Left renal cortex interstitium (tissue), 4 donors: ENCODE results near the gene ANKRD12. TPM values are rescaled to one million over a fixed set of nuclear protein-coding genes. Genes with fewer than 3 reads are reported as not detected.

Experiments
- DNase-seq, 4 donors: peaks; one replicate each; pipeline ENCODE4 v3.0.0-alpha.2; 2013; ENCODE audit warnings: low read depth in 4 of 4, low spot score in 2 of 4, missing footprints in 1 of 4
- polyA plus RNA-seq, 4 donors: library from polyadenylated mRNA; unstranded; fragments of 120-200 nt; gene quantifications; one replicate each; pipeline ENCODE4 v1.2.1, GENCODE V29; 2013; ENCODE audit not compliant: insufficient read length in 4 of 4

ANKRD12 gene
- polyA plus RNA-seq, 4 donors: 29.4 to 32.0 (median 30.7) TPM

DNA sequence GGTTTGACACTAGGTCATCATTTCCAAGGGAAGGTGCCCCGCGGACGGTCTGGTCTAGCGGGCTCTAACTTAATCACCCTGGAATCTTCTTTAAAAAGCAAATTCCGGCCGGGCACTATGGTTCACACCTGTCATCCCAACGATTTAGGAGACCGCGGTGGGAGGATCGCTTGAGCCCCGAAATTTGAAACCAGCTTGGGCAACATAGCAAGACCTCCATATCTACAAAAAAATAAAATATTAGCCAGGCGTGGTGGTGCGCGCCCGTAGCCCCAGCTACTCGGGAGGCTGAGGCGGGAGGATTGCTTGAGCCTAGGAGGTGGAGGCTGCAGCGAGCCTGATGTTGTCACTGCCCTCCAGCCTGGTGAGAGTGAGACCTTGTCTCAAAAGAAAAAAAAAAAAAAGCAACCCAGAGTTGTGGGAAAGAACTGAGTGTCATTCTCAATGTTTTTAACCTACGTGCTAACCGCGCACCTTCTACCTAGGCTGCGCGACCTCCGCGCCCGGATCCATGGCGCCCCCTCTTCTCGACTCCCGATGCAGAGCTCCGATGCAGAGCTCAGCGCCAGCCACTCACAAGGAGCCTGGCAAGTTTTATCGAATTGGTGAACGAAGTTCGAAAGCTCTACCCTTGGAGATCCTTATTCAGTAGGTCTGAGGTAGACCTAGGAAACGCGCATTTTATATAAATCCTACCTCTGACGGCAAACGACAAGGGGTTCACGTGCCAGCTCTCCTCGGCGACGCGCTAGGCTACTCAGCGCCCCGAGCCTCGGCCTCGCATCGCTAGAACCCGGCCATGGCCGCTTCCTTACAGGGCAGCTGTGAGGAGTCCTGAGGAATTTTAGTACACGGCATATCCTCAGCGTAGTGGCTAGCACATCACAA lies 197.1 kb downstream of the ANKRD12 start:
- no peak for DNase-seq

DNA sequence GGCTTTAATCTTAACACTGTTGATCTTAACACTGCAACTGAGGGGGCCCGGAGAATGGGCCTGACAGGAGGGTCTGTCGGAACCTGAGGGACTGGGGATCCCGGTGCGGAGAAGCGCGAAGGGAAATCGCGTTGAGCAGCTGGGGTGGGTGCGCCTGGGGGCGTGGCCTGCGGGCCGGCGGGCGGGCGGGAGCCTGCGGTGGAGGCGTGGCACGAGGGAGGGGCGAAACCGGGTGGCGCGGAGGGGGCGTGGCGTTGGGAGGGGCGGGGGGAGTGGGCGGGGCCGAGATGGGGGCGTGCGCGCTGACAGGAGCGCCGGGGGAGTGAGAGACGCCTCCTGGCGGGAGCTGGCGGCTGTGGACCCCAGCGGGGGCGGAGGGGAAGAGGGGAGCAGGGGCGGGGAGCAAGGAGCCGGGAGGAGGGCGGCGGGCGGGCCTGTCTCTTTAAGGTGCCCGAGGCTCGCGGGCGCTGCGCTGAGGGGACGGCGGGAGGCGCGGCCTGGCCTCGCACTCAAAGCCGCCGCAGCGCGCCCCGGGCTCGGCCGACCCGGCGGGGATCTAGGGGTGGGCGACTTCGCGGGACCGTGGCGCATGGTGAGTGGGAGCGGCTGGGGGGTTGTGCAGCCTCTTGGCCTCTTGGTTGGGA lies 197.9 kb downstream of the ANKRD12 start, which contains the start of gene TWSG1:
TSS of gene TWSG1 (plus strand) at position 445 of the 644 bp plus-strand sequence. CDS start 2,457 bp downstream, outside the sequence.
- DNase-seq: peak; percentile 80 to 88 (median 86)

DNA sequence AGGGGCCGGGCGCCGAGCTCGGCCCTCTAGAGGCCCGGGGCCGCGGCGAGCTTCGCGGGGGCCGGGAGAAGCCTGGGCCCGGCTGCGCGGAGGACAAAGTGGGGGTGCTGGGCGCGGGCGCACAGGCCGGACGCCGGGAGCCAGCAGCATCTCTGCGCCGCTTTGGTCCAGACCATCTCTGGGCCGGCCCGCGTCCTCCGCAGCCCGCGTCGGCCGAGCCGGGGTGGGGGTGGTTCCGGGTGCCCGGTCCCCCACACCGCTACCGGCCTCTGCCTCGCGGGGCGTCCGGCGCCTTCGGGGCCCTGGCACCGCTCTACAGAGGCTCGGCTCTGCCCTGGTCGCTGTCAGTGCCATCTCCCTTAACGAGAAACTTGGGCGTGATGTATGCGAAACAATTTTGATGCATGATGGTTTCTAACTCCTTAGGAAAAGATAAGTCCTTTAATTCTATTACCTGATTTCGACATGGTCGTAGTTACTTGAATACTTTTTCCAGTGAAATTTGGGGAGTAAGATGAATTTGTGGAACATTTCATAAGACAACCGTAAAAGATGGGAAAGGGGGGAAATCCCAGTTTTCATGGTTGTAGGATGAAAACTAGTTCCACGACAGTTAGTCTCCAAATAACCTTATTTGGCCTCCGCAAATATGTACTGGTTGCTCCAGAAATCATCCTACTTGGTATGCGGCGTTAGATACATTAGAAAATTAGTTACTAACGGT lies 198.6 kb downstream of the ANKRD12 start:
- peak in 3 of 4 donors; percentile 11 to 31 (median 24) for DNase-seq

Other genes with a start within 250 kb of the ANKRD12 start
- 100 to 1,000 TPM; 128 to 136 (median 130) TPM for gene NDUFV2, start 34.1 kb upstream of the ANKRD12 start, polyA plus RNA-seq
- gene TWSG1, start 198.0 kb downstream of the ANKRD12 start, polyA plus RNA-seq: 100 to 1,000 TPM in 1 of 4 donors, 10 to 100 TPM in 3; 75.0 to 108 (median 96.6) TPM